ENCODE results near the gene COL23A1. TPM values are rescaled to one million over a fixed set of nuclear protein-coding genes. Genes with fewer than 3 reads are reported as not detected.
"Not testable (repeated sequence)": the region's sequence is repeated elsewhere in the genome, so short reads cannot be mapped to it uniquely, and the experiment has no call there.

Gene COL23A1
- total RNA-seq, 1 donor from 2014 or later = 16.5 TPM

DNA sequence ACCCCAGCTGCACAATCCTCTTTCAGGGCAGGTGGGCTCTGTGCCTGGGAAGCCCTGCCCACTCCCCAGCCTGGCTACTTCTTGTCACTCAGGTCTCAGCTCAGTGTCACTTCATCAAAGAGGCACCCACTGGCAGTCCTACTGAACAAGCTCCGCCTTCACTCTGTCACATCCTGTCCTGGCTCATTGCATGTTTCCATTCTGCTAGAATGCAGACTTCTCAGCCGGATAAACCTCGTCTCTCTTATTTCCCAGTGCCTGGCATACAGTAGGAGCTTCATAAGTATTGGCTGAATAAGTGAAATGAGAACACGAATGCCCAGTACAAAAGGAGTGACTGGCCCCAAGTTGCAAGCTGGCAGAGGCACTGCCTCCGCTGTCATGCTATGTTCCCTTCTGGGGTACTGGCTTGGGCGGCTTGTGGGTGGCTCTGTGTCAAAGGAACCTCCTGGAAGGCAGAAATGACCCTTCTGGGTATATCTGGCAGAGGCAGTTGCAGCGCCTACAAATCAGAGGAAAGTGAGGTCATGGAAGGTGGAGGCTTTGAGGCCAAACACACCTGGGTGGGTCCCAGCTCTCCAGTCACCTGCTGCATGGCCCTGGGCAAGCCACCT lies 259.3 kb downstream of the COL23A1 start:
- intact Hi-C loops (cut with DNase I) = loop anchor here (2.0 to 5.0 kb wide), 2 partner anchors 98 to 206 kb away; no protein-coding TSS in a partner anchor
- DNase-seq (ENCODE audit: low spot score) = no peak

- no peak for DNase-seq (ENCODE audit: low spot score)
- intact Hi-C loops (cut with DNase I) = loop anchor here (5.0 kb wide), 1 partner anchor 42 kb away; no protein-coding TSS in a partner anchor
Measured at GRCh38 chr5:178328826-178329730, 261.1 kb downstream of the COL23A1 start.

GRCh38 chr5:178327931-178328711 lies 262.1 kb downstream of the COL23A1 start:
- intact Hi-C loops (cut with DNase I) = loop anchor here (5.0 kb wide), 1 partner anchor 41 kb away; no protein-coding TSS in a partner anchor
- no peak for DNase-seq (ENCODE audit: low spot score)

- DNase-seq (ENCODE audit: low spot score) = no peak
- intact Hi-C loops (cut with DNase I) = loop anchor here (5.0 kb wide), 1 partner anchor 40 kb away; no protein-coding TSS in a partner anchor
Measured at GRCh38 chr5:178327446-178327845, 262.7 kb downstream of the COL23A1 start.

GRCh38 chr5:178326374-178326715 lies 263.8 kb downstream of the COL23A1 start:
- DNase-seq (ENCODE audit: low spot score) = no peak
- intact Hi-C loops (cut with DNase I) = loop anchor here (5.0 kb wide), 1 partner anchor 39 kb away; no protein-coding TSS in a partner anchor

GRCh38 chr5:178325679-178326373 lies 264.4 kb downstream of the COL23A1 start:
- intact Hi-C loops (cut with DNase I) = loop anchor here (5.0 kb wide), 1 partner anchor 39 kb away; no protein-coding TSS in a partner anchor
- no peak for DNase-seq (ENCODE audit: low spot score)

GRCh38 chr5:178325311-178325678 lies 264.9 kb downstream of the COL23A1 start:
- no peak for DNase-seq (ENCODE audit: low spot score)
- intact Hi-C loops (cut with DNase I) = loop anchor here (5.0 kb wide), 1 partner anchor 38 kb away; no protein-coding TSS in a partner anchor

DNA sequence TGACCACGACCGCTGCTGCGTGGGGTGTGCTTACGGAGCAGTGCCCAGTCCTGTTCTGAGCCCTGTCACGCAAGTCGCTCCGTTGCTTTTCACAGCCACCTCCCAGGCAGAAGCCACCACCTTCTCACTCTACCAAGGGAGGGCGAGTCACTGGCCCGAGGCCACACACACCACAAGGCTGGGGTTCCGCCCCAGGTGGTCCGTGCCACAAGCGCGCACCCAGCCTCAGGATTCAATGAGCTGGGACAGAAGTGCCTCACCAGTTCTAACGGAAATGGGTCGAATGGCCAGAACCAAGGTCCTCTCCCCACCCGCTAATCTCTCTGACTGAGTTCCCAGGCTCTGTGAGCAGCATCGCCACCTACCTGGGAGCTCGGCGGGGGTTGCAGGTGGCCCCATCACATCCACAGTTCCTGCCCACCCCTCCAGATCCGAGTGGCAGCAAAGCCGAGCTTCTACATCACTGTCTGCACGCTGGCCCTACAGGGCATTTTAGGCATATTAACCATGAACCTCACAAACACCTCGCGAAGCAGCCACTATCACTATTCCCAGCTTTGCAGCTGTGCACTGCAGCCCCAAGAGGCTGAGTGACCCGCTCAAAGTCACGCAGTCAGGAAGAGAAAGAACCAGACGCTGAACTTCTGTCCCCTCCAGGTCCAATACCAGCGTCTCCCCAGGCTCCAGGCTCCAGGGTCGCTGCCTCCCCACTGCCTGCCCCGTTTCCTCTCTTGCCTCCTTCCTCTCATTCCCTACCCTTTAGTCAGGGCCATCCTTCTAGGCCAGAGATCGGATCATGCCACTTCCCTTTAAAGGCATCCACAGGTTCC lies 265.5 kb downstream of the COL23A1 start:
- intact Hi-C loops (cut with DNase I) = loop anchor here (5.0 kb wide), 1 partner anchor 37 kb away; no protein-coding TSS in a partner anchor
- DNase-seq (ENCODE audit: low spot score) = no peak

DNA sequence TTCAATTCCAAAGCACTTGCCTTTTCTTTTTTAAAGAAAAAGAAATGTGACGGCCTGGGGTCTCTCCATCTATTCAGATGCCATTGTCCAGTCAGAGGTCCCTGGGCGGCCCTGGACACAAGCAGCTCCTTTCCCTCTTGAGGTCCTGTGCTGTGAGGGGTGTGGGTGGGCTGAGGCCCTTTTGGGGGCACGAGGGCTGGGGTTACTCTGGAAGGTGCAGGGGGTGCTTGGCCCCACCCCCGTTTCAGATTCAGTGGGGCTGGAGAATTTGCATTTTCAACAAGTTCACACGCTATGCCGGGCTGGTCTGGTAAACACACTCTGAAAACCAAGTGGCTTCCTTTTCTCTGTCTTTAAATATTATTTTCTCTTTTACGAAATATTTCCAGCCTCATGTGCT lies 266.2 kb downstream of the COL23A1 start:
- no peak for DNase-seq (ENCODE audit: low spot score)

DNA sequence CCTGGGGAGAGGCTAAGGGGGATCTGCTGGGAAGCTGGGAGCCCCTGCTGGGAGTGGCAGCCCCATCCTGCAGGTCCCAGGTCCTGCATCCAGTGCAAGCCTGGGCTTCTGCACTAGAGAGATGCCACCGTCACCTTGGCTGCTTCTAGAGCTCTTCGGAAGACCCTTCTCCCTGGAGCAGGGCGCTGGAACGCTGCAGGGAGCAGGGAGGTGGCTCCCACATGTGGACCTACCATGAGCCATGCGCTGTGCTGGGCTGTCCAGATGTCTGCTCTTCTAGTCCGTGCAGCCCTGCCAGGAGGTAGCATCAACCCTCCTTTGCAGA lies 266.7 kb downstream of the COL23A1 start:
- DNase-seq (ENCODE audit: low spot score) = no peak
- intact Hi-C loops (cut with DNase I) = no loop called here

More for the DNA sequence above, 266.2 kb downstream of the COL23A1 start:
- intact Hi-C loops (cut with DNase I) = no loop called here

DNA sequence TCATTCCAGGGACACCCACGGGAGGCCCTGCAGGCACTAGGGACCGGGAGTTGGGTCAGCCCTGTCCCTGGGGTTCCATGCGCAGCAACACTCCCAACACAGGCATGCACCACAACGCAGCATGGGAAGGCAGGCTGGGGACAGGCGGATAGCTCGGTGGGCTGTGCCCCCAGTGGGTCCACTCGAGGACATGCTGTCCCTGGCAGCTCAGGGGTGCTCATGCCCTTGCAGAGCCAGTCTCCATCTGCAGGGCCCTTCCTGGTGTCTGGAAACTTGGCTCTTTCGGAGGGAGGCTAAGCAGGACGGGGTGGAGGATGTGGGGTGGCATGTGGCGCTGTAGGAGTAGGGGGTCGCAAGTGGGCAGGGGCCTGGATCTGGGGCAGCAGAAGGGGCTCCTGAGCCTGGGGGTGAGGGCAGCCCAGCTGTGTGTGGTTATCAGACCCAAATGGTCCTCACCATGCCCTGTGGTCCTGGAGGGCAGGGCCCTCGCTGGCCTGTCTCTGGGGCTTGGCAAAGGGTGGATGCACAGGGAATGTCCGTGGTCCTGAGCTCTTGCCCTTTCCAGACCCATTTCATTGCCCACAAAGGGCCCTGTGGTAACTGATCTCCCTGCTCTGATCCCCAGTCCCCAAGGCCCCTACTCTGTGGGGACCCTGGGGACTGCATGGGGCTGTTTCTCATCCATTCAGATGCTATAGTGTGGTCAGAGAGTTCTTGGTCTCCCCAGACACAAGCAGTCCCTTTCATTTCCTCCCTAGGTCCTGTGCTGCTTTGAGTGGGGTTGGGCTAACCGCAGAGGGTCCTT lies 267.3 kb downstream of the COL23A1 start:
- intact Hi-C loops (cut with DNase I) = no loop called here

DNA sequence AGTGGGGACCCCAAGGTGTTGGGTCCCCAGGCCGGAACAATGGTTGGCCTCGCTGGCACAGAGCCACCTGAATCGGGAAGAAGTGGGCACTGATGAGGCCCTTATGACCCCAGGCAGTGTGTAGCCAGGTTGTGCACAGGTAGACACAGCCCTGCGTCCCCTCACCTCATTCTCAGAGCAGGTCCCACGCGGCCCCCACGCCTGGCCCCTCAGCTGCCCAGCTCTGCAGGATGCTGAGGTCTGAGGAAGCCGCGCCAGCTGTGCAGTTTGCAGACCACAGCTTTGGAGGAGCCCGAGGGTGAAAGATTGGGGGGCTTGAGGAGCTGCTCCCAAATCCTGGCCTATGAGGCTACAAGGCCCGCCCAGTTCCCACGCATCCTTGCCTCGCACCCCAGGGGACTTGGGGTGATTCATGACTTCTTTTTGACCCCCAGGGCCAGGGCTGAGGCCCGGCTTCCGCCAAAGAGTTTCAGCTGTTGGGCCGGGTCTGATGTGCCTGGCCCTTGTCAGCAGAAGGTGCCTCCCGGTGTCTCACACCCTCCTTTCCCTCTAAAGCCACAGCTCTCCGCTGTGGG lies 269.8 kb downstream of the COL23A1 start:
- DNase-seq (ENCODE audit: low spot score) = no peak
- intact Hi-C loops (cut with DNase I) = no loop called here

More for the DNA sequence above, 267.3 kb downstream of the COL23A1 start:
- no peak for DNase-seq (ENCODE audit: low spot score)

DNA sequence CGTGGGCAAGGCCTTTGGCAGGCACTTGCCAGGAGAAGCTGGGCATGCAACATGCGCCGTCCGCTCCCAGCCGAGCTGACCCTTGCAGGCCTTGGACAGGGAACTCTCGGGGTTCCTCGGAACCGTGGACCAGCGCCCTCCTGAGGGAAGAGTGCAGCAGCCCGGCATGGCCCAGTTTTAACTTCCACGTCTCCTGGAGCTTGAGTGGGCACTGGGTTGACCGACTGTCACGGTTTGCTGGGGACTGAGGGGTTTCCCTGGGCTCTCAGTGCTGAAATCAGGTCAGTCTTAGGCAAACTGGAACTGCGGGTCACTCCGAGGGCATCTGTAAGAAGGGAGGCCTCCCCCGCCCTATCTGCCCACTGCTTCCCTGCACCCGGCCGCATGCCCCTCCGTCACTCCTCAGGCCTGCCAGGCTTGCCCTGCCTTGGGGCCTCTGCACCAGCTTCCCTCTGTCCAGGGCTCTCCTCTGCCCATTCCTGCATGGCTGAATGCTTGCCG lies 270.6 kb downstream of the COL23A1 start:
- intact Hi-C loops (cut with DNase I) = no loop called here
- DNase-seq (ENCODE audit: low spot score) = no peak

DNA sequence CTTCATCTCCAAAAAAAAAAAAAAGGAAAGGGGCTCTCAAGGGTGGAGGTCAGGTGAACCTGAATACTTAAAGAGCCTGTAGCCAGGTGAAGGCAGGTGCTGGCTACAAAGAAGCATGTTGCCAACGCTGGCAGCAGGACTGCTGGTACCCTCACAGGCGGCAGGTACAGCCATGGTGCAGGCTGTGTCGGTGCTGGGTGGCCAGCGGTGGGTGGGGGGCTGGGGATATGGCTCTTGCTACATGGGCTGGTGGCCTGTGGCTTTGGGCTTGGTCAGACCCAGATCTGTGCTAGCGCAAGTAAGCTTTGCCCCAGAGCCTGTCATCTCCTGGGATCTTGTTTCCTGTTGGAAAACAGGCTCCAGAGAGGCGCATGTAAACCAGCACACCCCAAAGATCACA lies 271.3 kb downstream of the COL23A1 start:
- intact Hi-C loops (cut with DNase I) = no loop called here
- no peak for DNase-seq (ENCODE audit: low spot score)

DNA sequence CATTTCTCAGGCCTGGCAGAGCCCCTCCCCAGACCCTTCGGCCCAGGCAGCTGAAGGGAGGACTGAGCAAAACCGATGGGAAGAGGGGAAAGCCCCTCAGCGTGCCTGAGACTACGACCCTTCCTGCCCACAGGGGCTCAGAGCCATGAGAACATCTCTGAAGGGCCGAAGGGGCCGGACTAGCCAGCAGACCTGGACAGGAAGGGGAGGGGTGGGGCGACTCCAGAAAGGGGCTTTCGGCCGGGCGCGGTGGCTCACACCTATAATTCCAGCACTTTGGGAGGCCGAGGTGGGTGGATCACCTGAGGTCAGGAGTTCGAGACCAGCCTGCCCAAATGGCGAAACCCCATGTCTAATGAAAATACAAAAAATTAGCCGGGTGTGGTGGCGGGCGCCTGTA lies 271.8 kb downstream of the COL23A1 start:
- intact Hi-C loops (cut with DNase I) = no loop called here
- no peak for DNase-seq (ENCODE audit: low spot score)

DNA sequence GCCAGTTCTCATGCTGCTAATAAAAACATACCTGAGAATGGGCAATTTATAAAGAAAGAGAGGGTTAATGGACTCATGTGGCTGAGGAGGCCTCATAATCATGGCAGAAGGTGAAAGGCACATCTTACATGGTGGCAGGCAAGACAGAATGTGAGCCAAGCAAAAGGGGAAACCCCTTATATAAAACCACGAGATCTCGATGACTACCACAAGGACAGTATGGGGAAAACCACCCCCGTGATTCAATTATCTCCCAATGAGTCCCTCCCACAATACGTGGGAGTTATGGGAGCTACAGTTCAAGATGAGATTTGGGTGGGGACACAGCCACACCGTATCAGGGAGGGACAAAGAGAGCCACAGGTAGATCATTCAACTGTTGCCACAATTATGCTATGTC lies 272.5 kb downstream of the COL23A1 start:
- intact Hi-C loops (cut with DNase I); DNase-seq (ENCODE audit: low spot score): not testable (repeated sequence)
